Stimulated activated CD8-positive, alpha-beta memory T cell treated with anti-CD3 and anti-CD28 coated beads, Interleukin-4, amount 100 ng/mL, for 4 hours (primary cell): Measurements from ENCODE around the gene FGF4.

Experiments
- DNase-seq, 2 donors: peaks; one replicate each; pipeline ENCODE4 v3.0.0-alpha.2; 2020; ENCODE audit warnings: low read depth in 2 of 2, low spot score in 1 of 2

FGF4 gene

DNA sequence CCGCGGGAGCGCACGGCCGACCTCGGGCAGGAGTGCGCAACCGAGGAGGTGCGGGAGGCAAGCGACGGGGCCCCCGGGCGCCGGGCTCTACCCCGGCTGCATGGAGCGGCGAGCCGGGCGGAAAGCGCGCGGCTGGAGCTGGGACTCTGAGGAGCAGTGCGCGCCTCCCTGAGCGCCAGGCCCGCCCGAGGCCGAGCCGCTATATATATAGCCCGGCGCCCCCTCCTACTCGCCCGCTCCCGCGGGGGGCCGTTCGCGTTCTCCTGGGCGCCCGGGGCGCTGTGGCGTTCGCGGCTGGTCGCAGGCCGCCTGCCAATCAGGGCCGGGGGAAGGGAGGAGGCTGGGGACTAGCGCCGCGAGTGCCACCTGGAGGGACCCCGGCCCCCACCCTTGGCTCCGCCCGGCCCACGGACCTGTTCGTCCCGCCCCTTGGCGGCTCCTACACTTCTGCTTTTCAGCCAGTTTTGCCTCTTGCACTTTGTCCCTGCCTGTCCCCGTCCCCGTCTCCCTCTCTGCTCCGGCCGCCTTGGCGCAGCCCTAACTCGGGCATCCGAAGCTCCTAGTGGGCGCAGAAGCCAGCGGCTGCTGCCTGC lies at the start of gene FGF4:
Gene FGF4 (minus strand): TSS at position 179 of the 593 bp plus-strand sequence. CDS start 257 bp downstream, outside the sequence.
- DNase-seq = no peak

GRCh38 chr11:69823641-69824265 lies 48.6 kb upstream of the FGF4 start:
- DNase-seq = no peak

- DNase-seq = no peak
Measured at GRCh38 chr11:69822676-69823494, 47.7 kb upstream of the FGF4 start.

GRCh38 chr11:69821511-69822040 lies 46.4 kb upstream of the FGF4 start:
- no peak for DNase-seq

GRCh38 chr11:69820441-69820840 lies 45.3 kb upstream of the FGF4 start:
- DNase-seq = no peak

- no peak for DNase-seq
Measured at GRCh38 chr11:69819541-69820070, 44.5 kb upstream of the FGF4 start.

- DNase-seq = no peak
Measured at GRCh38 chr11:69818603-69819441, 43.7 kb upstream of the FGF4 start, which contains the start of gene FGF3. Gene FGF3, minus strand, starts transcription at chr11:69819416. Its CDS starts 483 bp downstream, at chr11:69818933.

DNA sequence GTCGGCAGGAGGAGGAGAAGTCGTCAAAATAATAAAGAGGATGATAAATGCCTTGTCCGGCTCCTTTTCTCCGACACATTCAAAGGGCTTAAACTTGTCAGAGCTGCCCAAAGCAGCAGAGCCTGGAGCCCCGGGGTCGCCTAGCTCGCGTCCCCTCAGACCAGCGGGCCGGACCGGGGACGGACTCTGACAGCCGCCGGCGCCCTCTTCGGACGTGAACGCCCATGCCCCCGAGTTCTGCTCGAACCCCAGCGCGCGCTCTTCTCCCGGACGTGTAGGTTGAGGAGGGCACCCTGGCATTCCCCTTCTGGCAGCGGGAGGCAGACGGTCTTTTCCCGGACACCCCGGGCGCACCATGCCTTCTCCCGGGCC lies 43.1 kb upstream of the FGF4 start:
- DNase-seq = no peak

GRCh38 chr11:69817265-69818230 lies 42.4 kb upstream of the FGF4 start:
- no peak for DNase-seq

DNA sequence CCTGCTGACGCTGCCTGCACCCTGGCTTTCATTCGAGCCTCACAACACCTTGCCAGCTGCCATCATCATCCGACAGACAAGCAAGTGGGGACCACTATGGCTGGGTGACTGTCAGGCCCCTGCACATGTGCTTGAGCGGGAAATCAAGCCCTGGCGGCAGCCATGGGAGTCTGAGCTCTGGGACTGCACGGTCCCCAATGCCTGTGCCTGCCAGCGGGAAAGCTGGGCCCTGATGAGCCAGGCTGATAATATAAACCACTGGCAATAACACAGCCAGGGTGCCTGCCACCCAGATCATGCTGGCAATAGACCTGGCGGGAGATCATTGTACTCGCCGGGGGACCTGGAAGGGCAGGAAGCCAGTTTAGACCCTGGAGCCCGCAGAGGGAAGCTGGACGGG lies 41.5 kb upstream of the FGF4 start:
- no peak for DNase-seq

DNA sequence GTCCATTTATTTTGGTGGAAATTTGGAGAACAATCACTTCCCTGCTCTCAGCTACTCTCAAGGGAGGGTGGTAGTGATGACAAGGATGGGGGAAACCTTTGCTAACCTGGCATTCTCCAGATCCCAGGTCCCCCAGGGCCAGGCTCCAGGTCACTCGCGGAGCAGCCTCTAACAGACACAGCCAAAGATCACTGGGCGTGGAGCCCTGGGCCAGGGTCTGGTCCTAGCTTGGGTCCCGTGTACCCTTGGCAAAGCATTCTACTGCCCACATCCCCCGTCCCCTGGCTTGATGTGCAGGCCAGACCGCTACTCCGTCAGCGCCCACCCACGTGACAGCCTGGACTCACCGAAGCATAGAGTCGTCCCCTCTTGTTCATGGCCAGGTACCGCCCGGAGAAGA lies 40.8 kb upstream of the FGF4 start:
- no peak for DNase-seq

DNA sequence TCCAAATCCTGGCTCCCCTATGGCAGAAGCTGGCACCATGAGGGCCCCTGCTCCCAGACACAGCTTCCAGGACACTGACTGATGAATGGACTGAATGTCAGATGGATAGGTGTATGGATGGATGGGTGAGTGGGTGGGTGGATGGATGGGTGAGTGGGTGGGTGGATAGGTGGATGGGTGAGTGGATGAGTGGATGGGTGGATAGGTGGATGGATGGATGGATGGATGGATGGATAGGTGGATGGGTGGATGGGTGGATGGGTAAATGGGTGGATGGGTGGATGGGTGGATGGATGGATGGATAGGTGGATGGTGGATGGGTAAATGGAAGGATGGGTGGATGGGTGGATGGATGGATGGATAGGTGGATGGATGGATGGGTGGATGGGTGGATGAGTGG lies 39.8 kb upstream of the FGF4 start:
- no peak for DNase-seq

- DNase-seq = no peak
Measured at GRCh38 chr11:69814411-69814810, 39.3 kb upstream of the FGF4 start.

DNA sequence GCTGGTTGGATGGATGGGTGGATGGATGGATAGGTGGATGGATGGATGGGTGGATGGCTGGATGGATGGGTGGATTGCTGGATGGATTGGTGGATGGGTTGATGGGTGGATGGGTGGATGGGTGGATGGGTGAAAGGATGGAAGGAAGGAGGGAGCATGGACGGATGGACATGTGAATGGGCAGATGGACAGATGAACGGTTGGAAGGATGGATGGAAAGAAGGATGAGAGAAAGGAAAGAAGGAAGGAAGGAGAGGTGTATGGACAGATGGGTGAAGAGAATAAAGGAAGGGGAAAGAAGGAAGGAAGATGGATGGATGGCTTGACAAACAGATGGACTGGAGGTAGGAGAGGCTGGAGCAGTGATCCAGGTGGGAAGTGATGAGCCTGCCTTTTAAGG lies 38.7 kb upstream of the FGF4 start:
- DNase-seq = no peak

DNA sequence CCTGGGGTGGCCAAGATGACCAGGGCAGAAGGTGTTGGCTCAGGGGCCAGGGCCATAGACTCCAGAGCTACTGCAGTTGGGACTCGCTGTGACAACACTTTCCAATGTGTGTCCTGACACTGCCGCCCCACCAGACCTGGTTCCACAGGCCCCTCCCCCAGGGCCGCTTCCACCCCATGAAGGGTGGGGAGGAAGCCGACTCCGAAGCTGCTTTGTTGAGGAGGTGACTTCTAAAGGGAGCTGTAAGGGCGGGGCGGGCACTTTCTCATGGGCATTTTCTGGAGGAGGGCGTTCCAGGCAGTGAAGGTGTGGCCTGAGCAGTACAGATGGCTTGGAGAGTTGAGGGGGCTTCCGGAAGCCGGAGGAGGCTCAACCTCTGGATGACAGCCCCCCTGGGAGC lies 37.8 kb upstream of the FGF4 start:
- DNase-seq = no peak

DNA sequence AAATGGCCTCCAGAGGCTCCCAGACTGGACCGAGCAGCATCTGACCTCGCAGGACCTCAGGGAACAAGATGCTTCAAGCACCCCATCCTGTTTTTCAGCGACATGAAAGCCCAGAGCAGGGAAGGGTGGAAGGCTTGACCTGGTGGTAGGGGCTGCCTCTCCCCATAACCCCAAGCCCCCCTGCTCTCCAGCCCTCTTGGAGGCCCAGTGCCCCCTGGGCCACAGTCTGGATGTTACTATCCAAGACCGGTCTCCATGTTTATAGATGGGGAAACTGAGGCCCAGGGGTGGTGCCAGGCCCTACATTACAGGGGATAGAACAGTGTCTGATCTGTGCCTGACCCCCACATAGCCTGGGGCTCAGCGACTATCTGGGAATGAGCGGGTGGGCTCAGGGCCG lies 37.1 kb upstream of the FGF4 start:
- DNase-seq = no peak

- DNase-seq = no peak
Measured at GRCh38 chr11:69811431-69811830, 36.3 kb upstream of the FGF4 start.

DNA sequence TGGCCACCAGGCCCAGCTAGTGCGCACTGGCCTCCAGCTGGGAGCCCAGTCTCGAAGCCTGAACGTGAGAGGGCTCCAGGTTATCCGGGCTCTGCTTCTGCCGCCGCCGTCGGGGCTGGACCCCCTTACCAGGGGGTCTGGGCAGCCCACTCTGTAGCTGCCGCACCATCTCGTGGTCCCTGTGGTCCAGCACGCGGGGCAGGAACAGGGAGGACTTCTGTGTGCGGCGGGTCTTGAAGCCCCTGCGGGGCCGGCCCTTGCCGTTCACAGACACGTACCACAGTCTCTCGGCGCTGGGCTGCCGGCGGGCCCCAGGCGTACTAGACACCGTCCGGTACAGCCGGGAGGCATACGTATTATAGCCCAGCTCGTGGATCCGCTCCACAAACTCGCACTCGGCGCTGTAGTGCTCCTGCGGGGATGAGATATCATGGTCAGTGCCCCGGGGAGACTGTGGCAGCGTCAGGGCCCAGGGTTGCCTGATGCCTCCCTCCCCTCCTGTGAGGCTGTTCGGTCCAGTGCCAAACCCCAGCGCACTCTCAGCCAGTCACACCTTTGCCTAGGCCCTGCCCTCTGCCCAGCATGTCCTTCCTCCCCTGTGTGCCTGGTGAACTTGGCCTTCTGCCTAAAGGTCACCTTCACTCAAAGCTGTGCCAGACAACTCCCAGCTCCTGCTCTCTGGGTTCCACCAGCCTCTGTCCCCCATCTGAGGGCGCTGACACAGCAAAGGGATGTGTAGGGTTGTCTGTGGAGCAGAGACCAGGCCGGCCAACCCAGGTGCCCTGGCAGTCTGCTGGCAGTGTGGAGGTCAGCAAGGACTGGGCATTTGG lies 35.4 kb upstream of the FGF4 start:
- DNase-seq = no peak

DNA sequence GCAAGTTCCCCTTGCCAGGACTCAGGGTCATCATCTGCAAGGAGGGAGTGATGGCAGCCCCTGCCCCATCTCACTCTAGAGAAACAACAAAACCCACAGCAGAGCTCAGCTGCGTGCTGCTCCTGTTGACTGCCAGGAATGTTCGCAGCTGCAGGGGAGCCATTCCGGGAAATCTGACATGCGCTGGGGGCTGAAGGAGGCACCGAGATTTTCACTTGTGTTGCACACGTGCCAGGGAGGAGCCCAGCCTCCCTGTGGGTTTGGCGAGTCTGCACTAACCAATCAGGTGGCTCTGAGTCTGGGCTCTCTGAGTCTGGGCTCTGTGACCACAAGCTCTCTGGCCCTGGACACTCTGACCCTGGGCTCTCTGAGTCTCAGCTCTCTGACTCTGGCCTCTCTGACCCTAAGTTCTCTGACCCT lies 33.5 kb upstream of the FGF4 start:
- DNase-seq = no peak
